Keratinocyte (primary cell): Measurements from ENCODE around the gene CCDC85C. TPM values are rescaled to one million over a fixed set of nuclear protein-coding genes. Genes with fewer than 3 reads are reported as not detected.

Source experiments
- DNase-seq: peaks from one replicate; pipeline ENCODE4 v3.0.0-alpha.2; 2011; ENCODE audit warnings: low read depth, missing footprints, low spot score
- FAIRE-seq: peaks from 2 replicates; lab custom pipeline; 2011; peaks lifted over from hg19 to GRCh38; lab: Jason Lieb, UNC
- H2AFZ ChIP-seq: 2 replicates; pipeline ENCODE4 v1.6.0; 2012; ENCODE audit warnings: low read length, control low read depth, inconsistent platforms; ENCODE audit not compliant: control insufficient read depth
- H3K27ac ChIP-seq: 2 replicates; pipeline ENCODE4 v1.5.1; 2011; ENCODE audit warnings: low read length; ENCODE audit not compliant: control insufficient read depth, insufficient read depth
- H3K27me3 ChIP-seq: 3 replicates; pipeline ENCODE4 v1.6.0; 2011; ENCODE audit warnings: low read length; ENCODE audit not compliant: control insufficient read depth, insufficient read depth; ENCODE audit errors: extremely low read depth
- H3K36me3 ChIP-seq, 2 experiments: 2 replicates in 1 of 2; 3 replicates in 1 of 2; pipeline ENCODE4 v1.5.1; 2011; ENCODE audit warnings: low read length in 2 of 2, mild to moderate bottlenecking in 1 of 2; ENCODE audit not compliant: control insufficient read depth in 2 of 2, insufficient read depth in 2 of 2; ENCODE audit errors: extremely low read depth in 1 of 2
- H3K4me1 ChIP-seq: 3 replicates; pipeline ENCODE4 v1.5.1; 2011; ENCODE audit warnings: low read length; ENCODE audit not compliant: control insufficient read depth, insufficient read depth; ENCODE audit errors: extremely low read depth
- H3K4me2 ChIP-seq: 3 replicates; pipeline ENCODE4 v1.6.0; 2011; ENCODE audit warnings: low read depth, low read length; ENCODE audit not compliant: control insufficient read depth, insufficient read depth; ENCODE audit errors: extremely low read depth
- H3K4me3 ChIP-seq, 3 experiments: fragments of 200-600 bp in 1 of 3; sonication (generic) in 1 of 3; 2 replicates in 2 of 3; 3 replicates in 1 of 3; pipeline ENCODE4 v1.5.1; 2011 to 2016; ENCODE audit warnings: low read length in 3 of 3, mild to moderate bottlenecking in 3 of 3, control low read depth in 2 of 3, inconsistent platforms in 1 of 3, low read depth in 1 of 3, mixed read lengths in 1 of 3, mixed run types in 1 of 3, moderate library complexity in 1 of 3; ENCODE audit not compliant: control insufficient read depth in 2 of 3, insufficient read depth in 2 of 3; ENCODE audit errors: extremely low read depth in 1 of 3
- H3K79me2 ChIP-seq: 2 replicates; pipeline ENCODE4 v1.6.0; 2012; ENCODE audit warnings: low read length; ENCODE audit not compliant: control insufficient read depth, insufficient read depth
- H3K9ac ChIP-seq: 3 replicates; pipeline ENCODE4 v1.6.0; 2011; ENCODE audit warnings: low read length; ENCODE audit not compliant: control insufficient read depth, insufficient read depth; ENCODE audit errors: extremely low read depth
- H3K9me1 ChIP-seq: 3 replicates; pipeline ENCODE4 v1.6.0; 2011; ENCODE audit warnings: low read length; ENCODE audit not compliant: control insufficient read depth, insufficient read depth; ENCODE audit errors: extremely low read depth
- H3K9me3 ChIP-seq: 2 replicates; pipeline ENCODE4 v1.5.1; 2012; ENCODE audit warnings: low read depth, low read length; ENCODE audit not compliant: control insufficient read depth
- H4K20me1 ChIP-seq: 3 replicates; pipeline ENCODE4 v1.6.0; 2011; ENCODE audit warnings: low read length; ENCODE audit not compliant: control insufficient read depth, insufficient read depth; ENCODE audit errors: extremely low read depth
- CTCF ChIP-seq, 3 experiments: IDR thresholded peaks in 1 of 3; conservative IDR thresholded peaks in 1 of 3; optimal IDR thresholded peaks in 1 of 3; 2 replicates in 2 of 3; 3 replicates in 1 of 3; pipeline versions ENCODE3 to v1.5.1; 2011; ENCODE audit warnings: low read length in 3 of 3, mild to moderate bottlenecking in 3 of 3, moderate library complexity in 2 of 3, control low read depth in 1 of 3, inconsistent platforms in 1 of 3; ENCODE audit not compliant: insufficient read depth in 2 of 3; ENCODE audit errors: extremely low read depth in 1 of 3
- EZH2 ChIP-seq: IDR thresholded peaks from one replicate; pipeline ENCODE4 v1.6.1; 2012; ENCODE audit warnings: inconsistent platforms, mild to moderate bottlenecking, low read length, moderate library complexity
- dilution Hi-C: fragments of 300-500 bp; cut with MboI; formaldehyde crosslinking; loops from one replicate; pipeline ENCODE4 v1.7.0; 2020; ENCODE audit warnings: low sequenced_read_pairs; ENCODE audit not compliant: extremely low pct_ligation_motif_present
- polyA plus RNA-seq, 5 experiments: library from polyadenylated mRNA; depleted of rRNA in 3 of 5; stranded (reverse) in 3 of 5; stranded (forward) in 1 of 5; unstranded in 1 of 5; fragments of >200 nt; gene quantifications; 1 replicate in 1 of 5; 2 replicates in 3 of 5; 3 replicates in 1 of 5; pipeline versions ENCODE4 v1.2.1 to v1.2.3, GENCODE V29; 2011 to 2012; ENCODE audit warnings: missing spikeins in 2 of 5, low read depth in 1 of 5, low replicate concordance in 1 of 5

Gene CCDC85C
- polyA plus RNA-seq, 1 donor (not counting 4 experiments of a cell fraction or from before 2014, with no cell fraction given) = 13.2 TPM

GRCh38 chr14:99515301-99516155, 88.5 kb downstream of the CCDC85C start:
- Histone ChIP-seq H2AFZ (no peak overlapping the region), H3K27me3 (no peaks in the 10 kb centered on the region), H3K9ac (no peak overlapping the region), H3K9me3 (no peaks in the 10 kb centered on the region), H3K27ac (no peak overlapping the region), H3K4me2 (no peak overlapping the region), H4K20me1 (peaks cover 3% of the 10 kb centered on the region), H3K36me3 (peaks cover 17 to 20% of the 10 kb centered on the region in 2 experiments), H3K4me3 (no peak overlapping the region), H3K9me1 (no peaks in the 10 kb centered on the region), H3K79me2 (peaks cover 17% of the 10 kb centered on the region), H3K4me1 (no peaks in the 10 kb centered on the region)
- no peak for DNase-seq
- no peak for TF ChIP-seq CTCF (optimal IDR thresholded peaks at IDR 0.05 in 1 of 3, IDR thresholded peaks at IDR 0.05 in 1 of 3, conservative IDR thresholded peaks at IDR 0.05 in 1 of 3; ENCODE audit: extremely low read depth in 1 of 3, insufficient read depth in 2 of 3, low read length in 3 of 3)
- no peak for TF ChIP-seq EZH2
- FAIRE-seq = no peak
- dilution Hi-C loops = no loop called here

- peaks cover 18 to 21% of the 10 kb centered on the region in 2 experiments for H3K36me3 ChIP-seq
- H3K4me3 ChIP-seq = no peak overlapping the region
- dilution Hi-C loops = no loop called here
- no peak overlapping the region for H3K9ac ChIP-seq
- peaks cover 18% of the 10 kb centered on the region for H3K79me2 ChIP-seq
- H3K4me2 ChIP-seq = no peak overlapping the region
- H2AFZ ChIP-seq = no peak overlapping the region
- FAIRE-seq = no peak
- H3K27ac ChIP-seq = no peak overlapping the region
- H3K4me1 ChIP-seq = no peaks in the 10 kb centered on the region
- peaks cover 5% of the 10 kb centered on the region for H4K20me1 ChIP-seq
- no peaks in the 10 kb centered on the region for H3K9me1 ChIP-seq
- DNase-seq = no peak
- TF ChIP-seq EZH2 = no peak
- TF ChIP-seq CTCF (optimal IDR thresholded peaks at IDR 0.05 in 1 of 3, IDR thresholded peaks at IDR 0.05 in 1 of 3, conservative IDR thresholded peaks at IDR 0.05 in 1 of 3; ENCODE audit: extremely low read depth in 1 of 3, insufficient read depth in 2 of 3, low read length in 3 of 3) = no peak
- no peaks in the 10 kb centered on the region for H3K9me3 ChIP-seq
- H3K27me3 ChIP-seq = no peaks in the 10 kb centered on the region
Measured at GRCh38 chr14:99514552-99515300, 89.3 kb downstream of the CCDC85C start.
